MM.1S (cell line): ENCODE measurements around the gene FBXW7.
A peak's percentile ranks its signal among the peaks of the same experiment; 100 is the strongest.

ENCODE experiments used
- DNase-seq: peaks from one replicate; pipeline ENCODE4 v3.0.0-alpha.2; 2015
- H2AFZ ChIP-seq: fragments of 300-600 bp; sonication (generic); 2 replicates; pipeline ENCODE4 v1.6.0; 2016; ENCODE audit warnings: antibody characterized with exemption, low read length
- H3F3A ChIP-seq: fragments of 300-600 bp; sonication (generic); 2 replicates; pipeline ENCODE4 v1.6.1; 2016; ENCODE audit warnings: mild to moderate bottlenecking, antibody characterized with exemption, low read length, moderate library complexity, mixed read lengths; ENCODE audit not compliant: insufficient read depth
- H3K27ac ChIP-seq: fragments of 300-600 bp; sonication (generic); 2 replicates; pipeline ENCODE4 v1.5.1; 2016; ENCODE audit warnings: mild to moderate bottlenecking, low read length
- H3K27me3 ChIP-seq: fragments of 300-600 bp; sonication (generic); replicated peaks from 2 replicates; pipeline ENCODE4 v1.6.0; 2016; ENCODE audit warnings: low read length; ENCODE audit not compliant: insufficient read depth
- H3K36me3 ChIP-seq: fragments of 300-600 bp; sonication (generic); replicated peaks from 2 replicates; pipeline ENCODE4 v1.6.1; 2016; ENCODE audit warnings: mild to moderate bottlenecking, low read length, mixed read lengths; ENCODE audit not compliant: insufficient read depth
- H3K4me1 ChIP-seq: fragments of 300-600 bp; sonication (generic); 2 replicates; pipeline ENCODE4 v1.6.1; 2016; ENCODE audit warnings: low read length, mixed read lengths
- H3K4me2 ChIP-seq: fragments of 300-600 bp; sonication (generic); 2 replicates; pipeline ENCODE4 v1.6.0; 2016; ENCODE audit warnings: low read depth, low read length
- H3K4me3 ChIP-seq: fragments of 300-600 bp; sonication (generic); 2 replicates; pipeline ENCODE4 v1.5.1; 2016; ENCODE audit warnings: low read length, mixed read lengths
- H3K79me2 ChIP-seq: fragments of 300-600 bp; sonication (generic); 2 replicates; pipeline ENCODE4 v1.6.1; 2016; ENCODE audit warnings: mixed run types, low read length, mixed read lengths
- H3K9ac ChIP-seq: fragments of 300-600 bp; sonication (generic); 2 replicates; pipeline ENCODE4 v1.6.1; 2016; ENCODE audit warnings: low read length, mixed read lengths
- H3K9me2 ChIP-seq: fragments of 300-600 bp; sonication (generic); replicated peaks from 2 replicates; pipeline ENCODE4 v1.6.1; 2016; ENCODE audit warnings: mild to moderate bottlenecking, low read length, mixed read lengths; ENCODE audit not compliant: insufficient read depth
- H3K9me3 ChIP-seq: fragments of 300-600 bp; sonication (generic); replicated peaks from 2 replicates; pipeline ENCODE4 v1.6.1; 2016; ENCODE audit warnings: mild to moderate bottlenecking, low read length, mixed read lengths; ENCODE audit not compliant: insufficient read depth
- H4K20me1 ChIP-seq: fragments of 300-600 bp; sonication (generic); 2 replicates; pipeline ENCODE4 v1.6.1; 2016; ENCODE audit warnings: mild to moderate bottlenecking, low read length, moderate library complexity, mixed read lengths; ENCODE audit not compliant: insufficient read depth
- EZH2 ChIP-seq: fragments of 300-600 bp; sonication (generic); optimal IDR thresholded peaks from 2 replicates; pipeline ENCODE3; 2017; ENCODE audit warnings: low read depth, mild to moderate bottlenecking, antibody characterized with exemption, low read length, mixed read lengths
- EZH2phosphoT487 ChIP-seq: fragments of 300-600 bp; sonication (generic); IDR thresholded peaks from 2 replicates; pipeline ENCODE4 v1.6.1; 2018; ENCODE audit warnings: antibody characterized with exemption, low read length
- TF ChIP-seq, protein P1 (sequence below): fragments of 300-600 bp; sonication (generic); IDR thresholded peaks from 2 replicates; pipeline ENCODE4 v1.5.1; 2016; ENCODE audit warnings: antibody characterized with exemption, low read length, mixed read lengths

Gene FBXW7

DNA sequence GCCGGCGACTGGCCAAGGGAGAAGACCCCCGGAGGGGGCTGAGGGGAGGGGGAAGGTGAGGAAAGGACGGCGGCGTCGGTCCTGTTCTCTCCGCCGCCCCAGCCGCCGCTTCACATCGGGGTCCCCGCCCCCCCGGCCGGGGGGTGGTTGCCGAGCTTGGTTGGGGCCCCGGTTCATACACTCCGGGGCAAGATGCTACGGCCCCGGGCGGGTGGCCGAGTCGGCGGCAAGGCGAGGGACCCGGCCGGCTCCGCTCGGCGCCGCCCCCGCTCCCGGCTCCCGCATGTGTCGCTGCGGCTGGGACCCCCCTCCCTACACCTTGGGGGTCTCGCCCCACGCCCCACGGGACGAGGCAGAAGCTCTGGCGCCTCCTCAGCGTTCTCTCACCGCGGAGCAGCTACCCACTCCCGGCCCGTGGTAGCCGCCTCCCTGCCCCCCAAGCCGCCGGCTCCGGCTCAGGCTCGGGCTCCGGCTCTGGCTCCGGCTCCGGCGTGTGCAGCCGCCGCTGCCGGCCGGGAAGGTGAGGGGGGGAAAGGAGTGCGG, 461 bp downstream of the FBXW7 start:
- Histone ChIP-seq H3K27me3 (no peaks in the 10 kb centered on the region), H3K4me3 (peak overlapping the region; percentile 94), H4K20me1 (no peaks in the 10 kb centered on the region), H3K9me3 (no peaks in the 10 kb centered on the region), H3K4me2 (peak overlapping the region; percentile 76; the same call in 1 of the 2 replicates), H3K27ac (peak overlapping the region; percentile 97), H3K9me2 (no peaks in the 10 kb centered on the region), H3F3A (peaks cover 27% of the 10 kb centered on the region), H3K79me2 (peaks cover 96% of the 10 kb centered on the region), H2AFZ (peak overlapping the region; percentile 32), H3K4me1 (peaks cover 35% of the 10 kb centered on the region), H3K9ac (peak overlapping the region; percentile 90), H3K36me3 (no peaks in the 10 kb centered on the region)
- TF ChIP-seq EZH2 (no peak), EZH2phosphoT487 (no peak)
- TF ChIP-seq, protein P1, sequence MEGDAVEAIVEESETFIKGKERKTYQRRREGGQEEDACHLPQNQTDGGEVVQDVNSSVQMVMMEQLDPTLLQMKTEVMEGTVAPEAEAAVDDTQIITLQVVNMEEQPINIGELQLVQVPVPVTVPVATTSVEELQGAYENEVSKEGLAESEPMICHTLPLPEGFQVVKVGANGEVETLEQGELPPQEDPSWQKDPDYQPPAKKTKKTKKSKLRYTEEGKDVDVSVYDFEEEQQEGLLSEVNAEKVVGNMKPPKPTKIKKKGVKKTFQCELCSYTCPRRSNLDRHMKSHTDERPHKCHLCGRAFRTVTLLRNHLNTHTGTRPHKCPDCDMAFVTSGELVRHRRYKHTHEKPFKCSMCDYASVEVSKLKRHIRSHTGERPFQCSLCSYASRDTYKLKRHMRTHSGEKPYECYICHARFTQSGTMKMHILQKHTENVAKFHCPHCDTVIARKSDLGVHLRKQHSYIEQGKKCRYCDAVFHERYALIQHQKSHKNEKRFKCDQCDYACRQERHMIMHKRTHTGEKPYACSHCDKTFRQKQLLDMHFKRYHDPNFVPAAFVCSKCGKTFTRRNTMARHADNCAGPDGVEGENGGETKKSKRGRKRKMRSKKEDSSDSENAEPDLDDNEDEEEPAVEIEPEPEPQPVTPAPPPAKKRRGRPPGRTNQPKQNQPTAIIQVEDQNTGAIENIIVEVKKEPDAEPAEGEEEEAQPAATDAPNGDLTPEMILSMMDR, result no peak
- DNase-seq, result peak; percentile 26

DNA sequence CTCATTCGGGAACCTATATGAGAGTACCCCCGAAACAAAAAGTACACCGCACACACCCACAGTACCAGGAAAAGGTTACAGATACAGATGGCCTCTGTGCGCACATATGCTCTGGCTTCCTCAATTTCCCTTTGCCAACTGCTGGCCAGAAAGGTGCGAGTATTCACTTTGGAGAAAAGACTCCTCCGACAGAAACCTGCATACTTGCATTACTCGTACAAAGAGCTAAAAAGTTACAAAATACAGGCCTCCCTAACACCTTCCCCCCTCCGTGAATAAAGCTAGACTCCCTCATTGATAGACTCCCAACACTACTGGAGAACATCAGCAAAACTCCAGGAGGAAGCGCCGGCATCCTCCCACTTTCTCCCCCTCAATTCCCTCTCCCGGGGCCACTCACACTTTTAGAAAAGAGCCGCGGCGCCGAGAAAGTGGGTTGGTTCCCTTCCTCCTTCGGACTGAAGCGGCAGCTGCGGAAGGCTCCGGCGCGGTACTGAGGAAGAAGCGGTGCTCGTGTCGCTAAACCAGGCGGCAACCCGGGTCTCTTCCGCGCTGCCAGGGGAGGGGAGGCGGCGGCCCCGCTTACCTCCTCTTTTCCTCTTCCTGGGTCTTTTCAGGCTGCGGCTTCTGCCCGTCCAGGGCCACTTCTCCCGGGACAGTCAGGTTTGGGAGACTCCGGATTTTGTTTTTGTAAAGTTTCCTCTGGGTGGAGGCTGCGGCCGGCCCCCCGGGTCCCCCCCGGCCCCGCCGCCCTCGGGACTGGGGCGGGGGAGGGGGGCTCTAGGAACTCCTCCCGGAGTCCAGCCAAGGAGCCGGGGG, 1.1 kb downstream of the FBXW7 start:
- H3F3A ChIP-seq, result peaks cover 27% of the 10 kb centered on the region
- DNase-seq, result peak; percentile 43
- H3K27ac ChIP-seq, result peak overlapping the region; percentile 97; the same call in 1 of the 2 replicates
- peaks cover 96% of the 10 kb centered on the region for H3K79me2 ChIP-seq
- H3K9me3 ChIP-seq, result no peaks in the 10 kb centered on the region
- H3K9ac ChIP-seq, result peak overlapping the region; percentile 90
- H3K4me3 ChIP-seq, result peak overlapping the region; percentile 94
- TF ChIP-seq EZH2phosphoT487 (no peak), EZH2 (no peak)
- TF ChIP-seq, protein P1, result no peak
- H3K9me2 ChIP-seq, result no peaks in the 10 kb centered on the region
- H3K36me3 ChIP-seq, result no peaks in the 10 kb centered on the region
- peaks cover 38% of the 10 kb centered on the region for H3K4me1 ChIP-seq
- peak overlapping the region; percentile 76 for H3K4me2 ChIP-seq
- no peaks in the 10 kb centered on the region for H3K27me3 ChIP-seq
- no peaks in the 10 kb centered on the region for H4K20me1 ChIP-seq
- H2AFZ ChIP-seq, result 0 out of 2 replicates have a peak overlapping the region, but pooled peaks have one; percentile 12

DNA sequence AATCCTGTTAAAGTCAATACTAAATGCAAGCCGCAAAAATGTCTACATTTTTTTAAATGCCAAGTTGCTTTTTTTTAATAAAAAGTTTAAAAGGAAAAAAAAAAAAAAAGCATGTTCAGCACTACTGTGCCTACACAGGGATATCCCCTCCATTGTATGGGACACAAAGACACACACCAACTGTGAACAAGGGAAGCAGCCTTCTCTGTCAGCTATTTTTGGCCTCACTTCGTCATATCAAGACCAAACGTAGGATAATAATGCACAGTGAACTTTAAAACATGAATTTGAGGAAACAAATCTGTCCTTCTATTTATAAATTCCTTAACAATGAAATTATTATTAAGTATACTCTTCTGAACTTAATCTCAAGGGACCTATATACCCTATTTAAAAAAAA, 4.4 kb downstream of the FBXW7 start:
- Histone ChIP-seq H3K4me1 (peaks cover 30% of the 10 kb centered on the region), H4K20me1 (no peaks in the 10 kb centered on the region), H3K4me2 (peak overlapping the region; percentile 59), H3K9me2 (no peaks in the 10 kb centered on the region), H3K27me3 (no peaks in the 10 kb centered on the region), H3F3A (peaks cover 15% of the 10 kb centered on the region), H3K9me3 (no peaks in the 10 kb centered on the region), H3K79me2 (peaks cover 96% of the 10 kb centered on the region), H2AFZ (no peak overlapping the region), H3K36me3 (no peaks in the 10 kb centered on the region), H3K9ac (peak overlapping the region; percentile 1; the same call in 1 of the 2 replicates), H3K4me3 (peak overlapping the region; percentile 30; the same call in 1 of the 2 replicates), H3K27ac (peak overlapping the region; percentile 47; the same call in 1 of the 2 replicates)
- TF ChIP-seq EZH2phosphoT487 (no peak), EZH2 (no peak)
- TF ChIP-seq, protein P1, result no peak
- DNase-seq, result no peak
